HG03520 (cell line): Measurements from ENCODE around the gene ZBTB39.
"Not testable (repeated sequence)": the region's sequence is repeated elsewhere in the genome, so short reads cannot be mapped to it uniquely, and the experiment has no call there.

Source experiments
- ATAC-seq: cut with Tn5 transposase; IDR thresholded peaks from one replicate; pipeline ENCODE4 v1.9.1; 2021; ENCODE audit warnings: mild to moderate bottlenecking, moderate library complexity; ENCODE audit not compliant: unreplicated experiment

The ZBTB39 gene, protein sequence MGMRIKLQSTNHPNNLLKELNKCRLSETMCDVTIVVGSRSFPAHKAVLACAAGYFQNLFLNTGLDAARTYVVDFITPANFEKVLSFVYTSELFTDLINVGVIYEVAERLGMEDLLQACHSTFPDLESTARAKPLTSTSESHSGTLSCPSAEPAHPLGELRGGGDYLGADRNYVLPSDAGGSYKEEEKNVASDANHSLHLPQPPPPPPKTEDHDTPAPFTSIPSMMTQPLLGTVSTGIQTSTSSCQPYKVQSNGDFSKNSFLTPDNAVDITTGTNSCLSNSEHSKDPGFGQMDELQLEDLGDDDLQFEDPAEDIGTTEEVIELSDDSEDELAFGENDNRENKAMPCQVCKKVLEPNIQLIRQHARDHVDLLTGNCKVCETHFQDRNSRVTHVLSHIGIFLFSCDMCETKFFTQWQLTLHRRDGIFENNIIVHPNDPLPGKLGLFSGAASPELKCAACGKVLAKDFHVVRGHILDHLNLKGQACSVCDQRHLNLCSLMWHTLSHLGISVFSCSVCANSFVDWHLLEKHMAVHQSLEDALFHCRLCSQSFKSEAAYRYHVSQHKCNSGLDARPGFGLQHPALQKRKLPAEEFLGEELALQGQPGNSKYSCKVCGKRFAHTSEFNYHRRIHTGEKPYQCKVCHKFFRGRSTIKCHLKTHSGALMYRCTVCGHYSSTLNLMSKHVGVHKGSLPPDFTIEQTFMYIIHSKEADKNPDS

DNA sequence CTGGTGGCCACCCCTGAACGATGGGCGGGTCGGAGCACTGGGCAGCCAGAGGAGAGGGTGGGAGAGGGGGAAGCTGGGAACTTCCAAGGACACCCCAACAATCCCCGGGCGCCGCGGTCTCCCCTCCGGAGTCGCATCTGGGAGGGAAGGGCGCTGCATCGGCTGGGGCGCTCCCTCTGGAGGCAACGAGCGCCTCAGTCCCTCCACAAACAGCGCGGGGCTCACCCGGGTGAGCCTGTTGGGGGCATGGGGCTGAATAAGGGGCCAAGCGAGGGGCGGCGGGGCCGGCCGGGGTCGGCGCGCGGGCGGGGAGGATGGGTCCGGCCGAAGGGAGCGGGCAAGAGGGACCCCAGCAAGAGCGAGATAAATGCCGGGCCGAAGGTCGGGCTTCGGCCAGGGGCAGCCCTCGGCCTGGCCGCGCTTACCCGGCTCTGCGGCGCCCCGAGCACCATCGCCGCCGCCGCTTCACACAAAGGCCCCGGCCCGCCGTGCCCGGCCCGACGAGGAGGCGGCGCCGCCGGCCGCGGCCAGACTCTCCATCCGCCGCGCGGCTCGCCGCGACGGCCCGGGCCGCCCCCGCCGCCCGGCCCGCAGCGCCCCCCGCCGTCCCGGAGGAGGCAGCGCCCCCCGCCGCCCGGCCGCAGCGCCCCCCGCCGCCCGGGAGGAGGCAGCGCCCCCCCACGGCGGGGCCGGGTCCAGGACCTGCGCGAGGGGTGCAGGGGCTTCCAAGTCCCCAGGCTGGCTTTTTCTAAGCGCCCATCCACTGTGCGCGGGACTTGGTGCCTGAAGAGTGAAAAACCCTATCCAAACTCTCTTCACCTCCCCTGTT lies at the start of gene ZBTB39:
Gene ZBTB39 (minus strand): TSS at position 567 of the 829 bp plus-strand sequence. CDS start 1,629 bp downstream, outside the sequence.
- peak; percentile 62 for ATAC-seq

- ATAC-seq, result no peak
These were observed 49.5 kb upstream of the ZBTB39 start for GRCh38 chr12:57055824-57056223.

DNA sequence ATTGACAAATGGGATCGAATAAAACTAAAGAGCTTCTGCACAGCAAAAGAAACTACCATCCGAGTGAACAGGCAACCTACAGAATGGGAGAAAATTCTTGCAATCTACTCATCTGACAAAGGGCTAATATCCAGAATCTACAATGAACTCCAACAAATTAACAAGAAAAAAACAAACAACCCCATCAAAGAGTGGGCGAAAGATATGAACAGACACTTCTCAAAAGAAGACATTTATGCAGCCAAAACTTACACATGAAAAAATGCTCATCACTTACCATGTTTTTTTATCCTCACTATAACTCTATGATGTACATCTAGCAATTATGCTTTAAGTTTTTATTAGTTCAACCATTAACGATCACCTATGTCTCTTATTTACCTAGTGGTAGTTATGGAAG lies 47.6 kb upstream of the ZBTB39 start:
- ATAC-seq, result not testable (repeated sequence)

DNA sequence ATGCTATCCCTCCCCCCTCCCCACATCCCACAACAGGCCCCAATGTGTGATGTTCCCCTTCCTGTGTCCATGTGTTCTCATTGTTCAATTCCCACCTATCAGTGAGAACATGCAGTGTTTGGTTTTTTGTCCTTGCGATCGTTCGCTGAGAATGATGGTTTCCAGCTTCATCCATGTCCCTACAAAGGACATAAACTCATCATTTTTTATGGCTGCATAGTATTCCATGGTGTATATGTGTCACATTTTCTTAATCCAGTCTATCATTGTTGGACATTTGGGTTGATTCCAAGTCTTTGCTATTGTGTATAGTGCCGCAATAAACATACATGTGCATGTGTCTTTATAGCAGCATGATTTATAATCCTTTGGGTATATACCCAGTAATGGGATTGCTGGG lies 46.8 kb upstream of the ZBTB39 start:
- not testable (repeated sequence) for ATAC-seq

DNA sequence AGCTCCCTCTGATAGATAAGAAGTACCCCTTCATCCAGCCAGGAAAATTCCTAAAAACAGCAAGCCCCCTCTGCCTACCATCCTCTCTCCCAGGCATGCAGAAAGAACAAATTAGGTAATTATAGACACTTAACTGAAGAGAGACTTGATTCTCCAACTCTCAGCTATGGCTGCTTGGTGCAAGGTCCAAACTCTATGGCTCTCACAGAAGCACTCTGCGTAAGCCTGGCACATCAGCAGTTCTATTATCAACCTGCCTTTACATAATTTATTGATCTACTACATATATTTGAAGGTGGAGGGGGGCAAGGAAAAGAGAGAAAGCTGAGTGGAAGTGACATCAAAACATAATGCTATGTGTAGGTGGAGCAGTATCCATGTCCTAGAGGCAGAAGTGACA lies 44.7 kb upstream of the ZBTB39 start:
- no peak for ATAC-seq

DNA sequence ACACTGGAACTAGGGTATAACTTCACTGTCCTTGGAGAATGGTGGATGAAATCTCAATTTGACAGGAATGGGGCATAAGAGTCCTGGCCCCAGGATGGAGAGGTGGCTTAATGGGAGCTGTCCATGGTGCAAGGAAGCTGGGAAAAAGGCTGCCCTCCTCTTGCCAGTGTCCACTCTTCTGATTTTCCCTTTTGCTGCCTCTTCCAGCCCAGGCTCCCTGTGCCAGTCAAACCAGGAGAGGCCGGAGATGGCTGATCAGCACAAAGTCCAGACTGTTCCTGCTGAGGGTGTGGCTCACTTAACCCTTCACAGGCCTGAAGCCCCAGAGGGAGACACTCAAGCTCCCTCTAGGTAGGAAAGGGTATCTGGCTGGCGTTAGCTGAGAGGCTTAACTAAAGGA lies 43.5 kb upstream of the ZBTB39 start, which contains the start of gene MYO1A:
Gene MYO1A (minus strand): TSS at position 240 of the 400 bp plus-strand sequence. CDS start 1,806 bp downstream, outside the sequence.
- ATAC-seq, result no peak

DNA sequence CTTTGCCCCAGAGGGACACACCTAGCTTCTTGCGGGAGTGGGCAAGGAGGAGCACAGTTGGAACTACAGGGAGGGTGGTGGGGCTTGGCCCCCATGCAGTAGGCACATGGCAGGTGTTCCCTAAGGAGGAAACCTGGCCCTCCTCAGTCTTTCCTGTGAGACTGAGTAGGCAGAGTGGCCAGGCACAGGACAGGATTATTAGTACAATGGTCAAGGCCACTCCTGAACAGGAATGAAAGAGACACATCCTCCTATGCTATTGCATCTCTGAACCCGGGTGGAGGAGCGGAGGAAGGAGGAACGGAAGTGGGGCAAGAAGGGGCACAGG lies 42.7 kb upstream of the ZBTB39 start:
- no peak for ATAC-seq

- no peak for ATAC-seq
These were observed 42.2 kb upstream of the ZBTB39 start for GRCh38 chr12:57048423-57049118.

GRCh38 chr12:57047981-57048380 lies 41.6 kb upstream of the ZBTB39 start:
- ATAC-seq, result no peak

GRCh38 chr12:57046947-57047890 lies 40.9 kb upstream of the ZBTB39 start:
- ATAC-seq, result no peak

- ATAC-seq, result no peak
These were observed 39.9 kb upstream of the ZBTB39 start for GRCh38 chr12:57046086-57046791.

GRCh38 chr12:57044889-57045288 lies 38.5 kb upstream of the ZBTB39 start:
- ATAC-seq, result no peak

DNA sequence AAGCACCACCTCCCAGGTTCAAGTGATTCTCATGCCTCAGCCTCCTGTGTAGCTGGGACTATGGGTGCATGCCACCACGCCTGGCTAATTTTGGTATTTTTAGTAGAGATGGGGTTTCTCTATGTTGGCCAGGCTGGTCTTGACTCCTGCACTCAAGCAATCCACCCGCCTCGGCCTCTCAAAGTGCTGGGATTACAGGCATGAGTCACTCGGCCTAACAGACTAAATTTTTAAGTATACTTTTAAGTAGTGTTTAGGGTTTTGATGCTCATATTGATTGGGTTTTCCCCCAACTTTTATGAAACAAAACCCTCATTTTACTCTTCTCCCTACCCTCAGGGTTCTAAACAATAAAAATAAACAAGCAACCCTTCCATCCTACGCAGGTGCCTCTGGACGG lies 38.1 kb upstream of the ZBTB39 start:
- no peak for ATAC-seq

DNA sequence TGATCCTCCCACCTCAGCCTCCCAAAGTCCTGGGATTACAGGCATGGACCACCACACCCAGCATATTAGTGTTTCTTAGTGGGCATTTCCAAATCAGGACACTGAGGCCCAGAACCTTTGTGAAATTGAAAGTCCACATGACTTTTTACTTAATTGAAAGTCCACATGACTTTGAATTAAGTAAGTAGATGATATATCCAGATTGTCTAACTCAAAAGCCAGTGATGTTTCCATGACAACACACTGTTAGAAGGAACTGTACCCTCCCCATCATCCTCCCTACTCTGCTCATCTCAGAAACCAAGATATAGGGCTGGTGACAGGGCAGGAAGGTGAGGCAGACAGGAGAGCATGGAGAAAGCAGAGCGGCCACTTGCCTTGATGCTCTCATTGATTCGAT lies 36.3 kb upstream of the ZBTB39 start:
- ATAC-seq, result no peak

- ATAC-seq, result no peak
These were observed 34.4 kb upstream of the ZBTB39 start for GRCh38 chr12:57040750-57041149.

- ATAC-seq, result no peak
These were observed 33.9 kb upstream of the ZBTB39 start for GRCh38 chr12:57040211-57040610.

DNA sequence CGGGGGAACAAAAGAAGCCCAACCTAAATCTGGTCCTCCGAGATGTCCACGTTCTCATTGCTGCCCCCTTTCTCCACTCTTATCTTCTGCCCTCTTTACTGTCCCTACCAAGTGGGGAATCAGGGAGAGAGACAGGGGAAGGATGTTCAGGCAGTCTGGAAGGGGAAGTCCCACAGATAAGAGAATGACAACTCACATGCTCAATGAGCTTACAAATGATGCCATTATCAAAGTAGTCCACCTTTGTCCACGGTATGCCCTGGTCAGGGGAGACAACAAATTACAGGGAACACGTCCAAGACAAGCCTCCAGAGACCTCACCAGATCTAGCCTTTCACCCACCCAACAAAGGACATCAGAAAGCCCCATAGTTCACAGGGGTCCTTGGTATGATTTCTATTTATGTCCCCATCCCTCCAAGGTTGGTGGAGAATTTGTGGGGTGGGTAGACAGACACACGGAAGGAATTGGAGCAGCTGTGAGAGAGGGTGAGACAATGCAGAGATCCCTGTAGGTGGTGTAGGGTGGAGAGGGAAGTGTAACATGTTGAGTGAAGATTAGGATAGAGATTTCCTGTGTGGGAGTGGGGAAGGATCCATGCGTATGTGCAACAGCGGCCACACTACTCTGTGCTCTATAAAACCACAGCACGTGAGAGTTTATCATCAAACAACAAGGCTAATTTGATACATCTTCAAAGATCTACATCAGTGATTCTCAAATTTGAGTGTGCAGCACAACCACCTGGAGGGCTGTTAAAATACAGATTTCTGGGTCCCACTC lies 32.9 kb upstream of the ZBTB39 start:
- no peak for ATAC-seq

DNA sequence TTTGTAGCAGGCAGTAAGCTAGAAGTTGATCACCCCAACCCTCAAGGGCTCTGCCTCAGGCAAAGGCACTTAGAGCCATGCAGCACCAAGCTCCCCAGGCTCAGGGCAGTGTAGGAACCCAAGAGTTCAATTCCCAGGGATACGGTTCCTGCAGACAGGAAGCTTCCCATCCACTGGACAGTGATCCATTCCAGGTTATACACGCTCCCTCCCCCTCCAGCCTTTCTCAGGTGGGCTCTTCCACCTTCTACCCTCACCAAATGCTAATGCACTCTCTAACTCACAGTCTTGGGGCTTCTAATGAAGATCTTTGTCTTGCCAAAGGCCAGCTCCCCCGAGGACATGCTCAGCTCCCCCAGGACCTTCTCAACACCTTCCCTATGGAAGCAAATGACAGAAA lies 30.9 kb upstream of the ZBTB39 start:
- ATAC-seq, result no peak
